Ectodermal cell (in vitro differentiated cells): ENCODE results near the gene IRF2BP2.

ENCODE experiments used
- H3K27ac ChIP-seq: 2 replicates; pipeline ENCODE4 v1.7.0; 2013; ENCODE audit warnings: mild to moderate bottlenecking, low read depth, low read length; ENCODE audit not compliant: insufficient read depth, poor library complexity, severe bottlenecking
- H3K27me3 ChIP-seq: 2 replicates; pipeline ENCODE4 v1.7.0; 2013; ENCODE audit warnings: mild to moderate bottlenecking, low read length; ENCODE audit not compliant: insufficient read depth, control insufficient read depth, poor library complexity, severe bottlenecking
- H3K36me3 ChIP-seq: one replicate; pipeline ENCODE4 v1.7.0; 2013; ENCODE audit warnings: low read length; ENCODE audit not compliant: control insufficient read depth, insufficient read depth
- H3K4me1 ChIP-seq: one replicate; pipeline ENCODE4 v1.7.0; 2013; ENCODE audit warnings: low read length; ENCODE audit not compliant: control insufficient read depth, insufficient read depth
- H3K4me3 ChIP-seq: 2 replicates; pipeline ENCODE4 v1.7.0; 2013; ENCODE audit warnings: low read depth, low read length, control low read depth; ENCODE audit not compliant: insufficient read depth
- H3K9me3 ChIP-seq: 2 replicates; pipeline ENCODE4 v1.7.0; 2013; ENCODE audit warnings: mild to moderate bottlenecking, low read length, moderate library complexity; ENCODE audit not compliant: control insufficient read depth
- WGBS, 2 experiments: methylation state at CpG; one replicate each; pipeline ENCODE4 v1.1.7; 2013; ENCODE audit warnings: missing lambda C conversion rate in 2 of 2; 5-methylcytosine and 5-hydroxymethylcytosine counted together

Gene IRF2BP2

DNA sequence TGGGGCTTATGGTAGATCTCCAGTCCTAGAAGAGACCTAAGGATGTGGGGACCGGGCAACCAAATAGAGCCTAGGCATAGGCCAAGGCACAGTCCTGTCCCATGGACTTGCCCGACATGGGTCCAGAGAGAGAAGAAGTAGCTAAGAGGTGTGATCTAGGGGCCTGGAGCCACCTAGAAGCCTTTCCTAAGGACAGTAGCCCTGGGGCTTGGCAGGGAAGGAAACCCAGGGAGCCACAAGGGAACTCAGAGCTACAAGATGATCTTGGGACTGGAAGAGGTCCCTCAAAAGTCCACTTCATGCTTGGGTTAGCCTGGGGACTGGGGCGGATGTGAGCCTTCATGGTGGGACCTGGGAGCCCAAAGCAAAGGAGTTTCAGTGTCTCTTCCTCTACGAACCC is 18.8 kb downstream of the IRF2BP2 start:
- Histone ChIP-seq H3K27me3 (peaks cover 4% of the 10 kb centered on the region), H3K4me3 (no peak overlapping the region), H3K9me3 (no peaks in the 10 kb centered on the region), H3K36me3 (no peaks in the 10 kb centered on the region), H3K27ac (no peak overlapping the region), H3K4me1 (no peaks in the 10 kb centered on the region)
- 93 to 96% methylated on average over 4 of the region's 4 CpGs for WGBS, 2 experiments

GRCh38 chr1:234589854-234590620 is 19.9 kb downstream of the IRF2BP2 start:
- WGBS, 2 experiments, result 67 to 69% methylated on average over 7 of the region's 7 CpGs

DNA sequence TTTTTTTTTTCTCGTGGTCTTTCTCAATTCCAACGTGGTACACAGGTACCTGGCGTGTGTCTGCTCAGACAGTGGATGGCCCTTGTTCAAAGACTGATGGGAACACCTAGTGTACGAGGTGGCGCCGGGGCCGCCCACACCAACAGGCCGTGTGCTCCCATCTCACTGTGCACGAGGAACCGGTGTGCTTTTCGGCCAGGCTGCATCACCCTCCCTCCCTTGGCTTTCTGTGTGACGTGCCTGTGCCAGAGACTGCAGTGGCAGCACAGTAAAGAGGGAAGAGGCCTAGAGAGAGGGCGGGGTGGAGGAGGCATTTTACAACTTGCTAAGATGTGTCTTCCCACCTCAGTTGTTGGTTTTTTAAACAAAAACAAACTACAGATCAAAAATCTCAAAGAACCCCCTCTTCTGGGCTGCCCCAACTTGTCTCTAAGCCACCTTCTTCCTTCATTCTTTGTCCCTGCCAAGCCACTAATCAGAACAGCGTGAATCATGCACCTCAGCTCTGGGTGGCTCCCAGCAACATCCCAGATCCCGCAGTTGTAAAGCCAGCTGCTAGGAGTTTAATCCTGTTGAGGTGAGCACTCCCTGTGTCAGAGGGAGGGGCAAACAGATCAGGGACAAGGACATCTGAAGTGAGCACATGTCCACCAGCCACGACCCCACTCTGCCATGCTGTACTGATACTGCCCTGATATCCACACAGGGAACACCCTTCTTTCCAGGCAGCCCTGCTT is 20.7 kb downstream of the IRF2BP2 start:
- no peak overlapping the region for H3K27ac ChIP-seq
- no peaks in the 10 kb centered on the region for H3K36me3 ChIP-seq
- no peaks in the 10 kb centered on the region for H3K4me1 ChIP-seq
- 90 to 92% methylated on average over 16 of the region's 16 CpGs for WGBS, 2 experiments
- H3K27me3 ChIP-seq, result peaks cover 4% of the 10 kb centered on the region
- H3K4me3 ChIP-seq, result no peak overlapping the region
- H3K9me3 ChIP-seq, result no peaks in the 10 kb centered on the region

More at GRCh38 chr1:234589854-234590620, 19.9 kb downstream of the IRF2BP2 start:
- Histone ChIP-seq H3K4me1 (no peaks in the 10 kb centered on the region), H3K4me3 (no peak overlapping the region), H3K9me3 (no peaks in the 10 kb centered on the region), H3K27ac (no peak overlapping the region), H3K27me3 (peaks cover 4% of the 10 kb centered on the region), H3K36me3 (no peaks in the 10 kb centered on the region)

DNA sequence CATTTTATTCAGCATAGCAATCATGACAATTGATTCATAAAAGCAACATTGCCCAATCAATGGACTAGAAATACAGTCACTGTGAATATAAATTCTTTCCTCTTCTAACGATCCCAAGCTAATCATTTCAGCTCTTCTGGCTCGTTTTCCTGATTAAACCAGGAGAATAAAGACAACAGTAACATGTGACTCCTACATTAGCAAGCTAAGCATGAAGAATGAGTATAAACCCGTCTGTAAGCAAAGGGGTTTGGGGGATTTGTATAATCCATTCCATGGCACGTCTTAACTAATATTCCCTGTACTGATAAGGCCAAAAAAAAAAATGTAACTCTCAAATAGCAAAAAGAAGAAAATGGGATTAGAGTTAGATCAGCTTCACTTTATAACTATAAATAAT is 21.6 kb downstream of the IRF2BP2 start:
- WGBS, 2 experiments, result 85 to 91% methylated on average over 3 to 4 of the region's 4 CpGs

GRCh38 chr1:234586892-234587485 is 23.0 kb downstream of the IRF2BP2 start:
- no peaks in the 10 kb centered on the region for H3K4me1 ChIP-seq
- H3K9me3 ChIP-seq, result no peaks in the 10 kb centered on the region
- peaks cover 4% of the 10 kb centered on the region for H3K27me3 ChIP-seq
- 94 to 95% methylated on average over 12 of the region's 12 CpGs for WGBS, 2 experiments
- no peak overlapping the region for H3K27ac ChIP-seq
- no peaks in the 10 kb centered on the region for H3K36me3 ChIP-seq
- no peak overlapping the region for H3K4me3 ChIP-seq

More for the DNA sequence above, 21.6 kb downstream of the IRF2BP2 start:
- Histone ChIP-seq H3K4me1 (no peaks in the 10 kb centered on the region), H3K9me3 (no peaks in the 10 kb centered on the region), H3K4me3 (no peak overlapping the region), H3K27ac (no peak overlapping the region), H3K27me3 (peaks cover 4% of the 10 kb centered on the region), H3K36me3 (no peaks in the 10 kb centered on the region)

DNA sequence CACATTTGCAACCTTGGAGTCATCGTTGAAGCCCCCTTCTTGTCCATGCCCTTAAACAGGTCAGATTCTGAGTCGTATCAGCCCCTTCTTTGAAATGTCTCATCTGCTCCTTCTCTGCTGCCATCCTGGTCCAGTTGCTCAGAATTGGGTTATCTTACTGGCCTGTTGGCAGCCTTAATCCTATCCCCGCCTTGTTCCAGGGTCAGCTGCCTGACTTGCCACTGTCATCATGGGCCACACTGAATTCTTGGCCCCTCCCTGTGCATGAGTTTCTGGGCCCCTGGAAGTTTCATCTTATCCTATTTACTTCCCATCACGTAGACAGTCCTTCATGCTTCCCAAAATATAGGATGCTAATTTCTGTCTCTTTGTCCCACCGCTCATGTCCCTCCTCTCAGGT is 23.7 kb downstream of the IRF2BP2 start:
- no peak overlapping the region for H3K4me3 ChIP-seq
- WGBS, 2 experiments, result 91 to 94% methylated on average over 5 of the region's 5 CpGs

DNA sequence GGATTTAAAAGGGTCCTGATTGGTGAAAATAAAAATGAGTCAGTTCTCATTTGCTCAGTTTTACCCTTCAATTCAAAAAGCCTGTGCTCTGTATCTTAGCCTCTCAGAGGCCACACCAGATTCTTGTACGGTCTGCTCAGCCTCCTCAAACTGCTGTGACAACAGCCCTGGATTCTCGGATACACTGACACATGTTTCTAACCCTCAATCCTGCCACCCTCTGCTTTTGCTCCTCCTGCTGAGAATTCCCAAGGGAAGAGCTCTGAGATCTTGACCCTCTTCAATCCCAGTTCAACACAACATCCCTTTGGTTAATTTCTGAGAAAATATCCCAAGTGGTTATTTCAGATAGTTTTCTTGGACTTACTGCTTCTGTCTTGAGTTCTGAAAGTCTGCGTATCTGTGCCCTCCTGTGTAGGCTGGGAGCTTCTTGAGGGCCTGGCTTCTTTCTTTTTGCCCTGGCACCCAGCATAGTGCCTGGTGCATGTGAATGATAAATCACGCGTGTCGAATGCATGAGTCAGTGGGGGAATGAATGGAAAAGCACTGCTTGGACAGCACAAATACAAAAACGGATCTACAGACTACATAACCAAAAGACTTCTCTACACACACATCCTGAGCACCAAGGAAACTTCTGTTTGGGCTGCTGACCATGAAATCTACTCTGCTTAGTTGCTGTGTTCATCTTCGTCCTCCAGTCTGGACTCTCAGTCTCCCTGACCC is 24.5 kb downstream of the IRF2BP2 start:
- 91 to 92% methylated on average over 8 of the region's 8 CpGs for WGBS, 2 experiments
- H3K4me3 ChIP-seq, result no peak overlapping the region
- H3K9me3 ChIP-seq, result no peaks in the 10 kb centered on the region
- peaks cover 4% of the 10 kb centered on the region for H3K27me3 ChIP-seq
- no peaks in the 10 kb centered on the region for H3K36me3 ChIP-seq
- H3K27ac ChIP-seq, result no peak overlapping the region
- H3K4me1 ChIP-seq, result no peaks in the 10 kb centered on the region

More for the DNA sequence above, 23.7 kb downstream of the IRF2BP2 start:
- Histone ChIP-seq H3K9me3 (no peaks in the 10 kb centered on the region), H3K4me1 (no peaks in the 10 kb centered on the region), H3K27ac (no peak overlapping the region), H3K27me3 (peaks cover 4% of the 10 kb centered on the region), H3K36me3 (no peaks in the 10 kb centered on the region)

GRCh38 chr1:234584926-234585325 is 25.1 kb downstream of the IRF2BP2 start:
- 92 to 94% methylated on average over 3 to 4 of the region's 4 CpGs for WGBS, 2 experiments
- Histone ChIP-seq H3K27me3 (peaks cover 4% of the 10 kb centered on the region), H3K36me3 (no peaks in the 10 kb centered on the region), H3K9me3 (no peaks in the 10 kb centered on the region), H3K4me1 (no peaks in the 10 kb centered on the region), H3K27ac (no peak overlapping the region), H3K4me3 (no peak overlapping the region)

DNA sequence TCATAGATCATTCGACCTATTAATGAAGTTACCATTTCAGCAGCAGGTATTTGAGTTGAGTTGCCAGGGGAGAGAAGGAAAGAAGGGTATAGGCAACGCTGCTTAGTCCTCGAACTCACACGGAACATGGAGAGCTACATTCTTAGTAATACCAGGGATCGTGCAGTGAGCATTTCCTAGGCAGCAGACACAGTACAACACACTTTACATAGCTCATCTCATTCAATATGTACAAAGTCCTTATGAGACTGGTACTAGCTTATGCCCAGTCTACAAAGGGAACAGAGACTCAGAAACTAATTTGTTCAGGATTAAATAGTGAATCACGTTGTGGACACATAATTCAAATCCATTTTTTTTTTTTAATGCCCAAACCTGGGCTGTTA is 25.6 kb downstream of the IRF2BP2 start:
- Histone ChIP-seq H3K27ac (no peak overlapping the region), H3K9me3 (no peaks in the 10 kb centered on the region), H3K27me3 (peaks cover 4% of the 10 kb centered on the region), H3K4me1 (no peaks in the 10 kb centered on the region), H3K4me3 (no peak overlapping the region), H3K36me3 (no peaks in the 10 kb centered on the region)
- 95 to 97% methylated on average over 6 of the region's 6 CpGs for WGBS, 2 experiments
